Tibial artery (tissue), 4 donors: ENCODE measurements around the gene TGFB1.

Experiments used
- DNase-seq, 2 donors: peaks; one replicate each; pipeline ENCODE4 v3.0.0-alpha.2; 2019
- H3K27ac ChIP-seq, 2 donors: fragments of 200-600 bp; sonication (generic) in 1 of 2; 1 replicate in 1 of 2; 2 replicates in 1 of 2; pipeline ENCODE4 v1.5.1; 2018 to 2019; ENCODE audit warnings: mild to moderate bottlenecking in 1 of 2
- H3K27me3 ChIP-seq, 2 donors: fragments of 200-600 bp; sonication (generic) in 1 of 2; one replicate each; pipeline versions ENCODE4 v1.5.1 to v1.6.0; 2016 to 2019
- H3K36me3 ChIP-seq, 3 donors: fragments of 200-600 bp; sonication (generic) in 2 of 3; one replicate each; pipeline ENCODE4 v1.5.1; 2016 to 2019; ENCODE audit warnings: mild to moderate bottlenecking in 2 of 3
- H3K4me1 ChIP-seq, 4 donors: fragments of 200-600 bp; sonication (generic) in 2 of 4; 1 replicate in 3 of 4; 2 replicates in 1 of 4; pipeline ENCODE4 v1.5.1; 2016 to 2019
- H3K4me3 ChIP-seq, 2 donors: fragments of 200-600 bp; sonication (generic) in 1 of 2; 1 replicate in 1 of 2; 2 replicates in 1 of 2; pipeline ENCODE4 v1.5.1; 2018 to 2019; ENCODE audit warnings: mild to moderate bottlenecking in 2 of 2
- H3K9me3 ChIP-seq, 3 donors: fragments of 200-600 bp; sonication (generic) in 1 of 3; one replicate each; pipeline ENCODE4 v1.5.1; 2016 to 2019
- CTCF ChIP-seq, 2 experiments: fragments of 200-600 bp in 1 of 2; fragments of 450-650 bp in 1 of 2; IDR thresholded peaks; one replicate each; pipeline ENCODE4 v1.5.1; 2017 to 2019; ENCODE audit warnings: antibody characterized with exemption in 2 of 2, mild to moderate bottlenecking in 1 of 2, moderate library complexity in 1 of 2
- intact Hi-C: fragments of 100-400 bp; cut with DNase I; formaldehyde crosslinking; loops from one replicate; pipeline ENCODE4 v1.15.0; 2023; ENCODE audit warnings: low total_unique reads

Gene TGFB1

GRCh38 chr19:41355035-41355434, 1.3 kb upstream of the TGFB1 start:
- intact Hi-C loops = loop anchor here (5.0 kb wide), 1 partner anchor 148 kb away; no protein-coding TSS in a partner anchor
- TF ChIP-seq CTCF (IDR thresholded peaks at IDR 0.05) = no peak
- H3K27me3 ChIP-seq = no peaks in the 10 kb centered on the region
- no peaks in the 10 kb centered on the region for H3K36me3 ChIP-seq
- H3K4me3 ChIP-seq = no peak overlapping the region
- peak overlapping the region in 1 of 2 donors; percentile 11 for H3K27ac ChIP-seq
- no peaks in the 10 kb centered on the region for H3K9me3 ChIP-seq
- H3K4me1 ChIP-seq = peaks cover 0 to 35% (median 14%) of the 10 kb centered on the region in 4 donors
- DNase-seq = no peak

DNA sequence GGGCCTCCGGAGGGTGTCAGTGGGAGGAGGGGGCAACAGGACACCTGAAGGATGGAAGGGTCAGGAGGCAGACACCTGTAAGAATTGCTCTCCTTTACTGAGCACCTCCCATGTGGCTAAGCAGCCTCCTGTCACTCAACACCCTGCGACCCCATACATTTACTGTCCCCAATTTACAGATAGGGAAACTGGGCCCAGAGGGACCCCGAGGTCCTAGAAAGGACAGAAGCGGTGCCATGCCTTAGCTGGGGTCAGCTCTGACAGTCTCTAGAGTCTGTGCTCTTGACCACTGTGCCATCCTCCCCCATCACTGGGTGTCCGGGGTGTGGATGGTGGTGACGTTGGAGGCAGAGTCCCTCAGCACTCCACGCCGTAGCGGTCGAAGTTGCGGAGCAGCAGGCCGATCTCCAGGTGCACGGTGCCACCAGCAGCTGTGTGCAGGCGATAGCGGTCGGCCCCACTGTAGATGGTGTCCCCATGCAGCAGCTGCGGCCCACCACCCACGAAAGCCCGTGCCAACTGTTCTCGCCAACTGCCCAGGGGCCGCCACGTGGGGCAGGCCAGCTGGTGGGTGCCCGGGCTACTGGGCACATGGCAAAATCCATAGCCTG, 726 bp upstream of the TGFB1 start:
- Histone ChIP-seq H3K4me3 (peak overlapping the region; percentile 83 to 96), H3K4me1 (peaks cover 0 to 35% (median 16%) of the 10 kb centered on the region in 4 donors), H3K27me3 (no peaks in the 10 kb centered on the region), H3K27ac (peak overlapping the region; percentile 89), H3K9me3 (no peaks in the 10 kb centered on the region), H3K36me3 (no peaks in the 10 kb centered on the region)
- TF ChIP-seq CTCF (IDR thresholded peaks at IDR 0.05) = peak in 1 of 2 experiments; percentile 4
- no peak for DNase-seq
- intact Hi-C loops = loop anchor here (5.0 kb wide), 1 partner anchor 42 kb away; the partner anchor contains the start of gene CCDC97

- peak overlapping the region; percentile 83 to 96 for H3K4me3 ChIP-seq
- peaks cover 0 to 35% (median 16%) of the 10 kb centered on the region in 4 donors for H3K4me1 ChIP-seq
- H3K36me3 ChIP-seq = peaks cover 0 to 4% (median 4%) of the 10 kb centered on the region in 3 donors
- peak; percentile 64 to 84 for DNase-seq
- H3K27ac ChIP-seq = peak overlapping the region; percentile 89
- peak in 1 of 2 experiments; percentile 39 for TF ChIP-seq CTCF (IDR thresholded peaks at IDR 0.05)
- H3K27me3 ChIP-seq = no peaks in the 10 kb centered on the region
- H3K9me3 ChIP-seq = no peaks in the 10 kb centered on the region
- intact Hi-C loops = loop anchor here (5.0 kb wide), 1 partner anchor 41 kb away; the partner anchor contains the start of gene CCDC97
Observed at GRCh38 chr19:41352609-41353465, 885 bp downstream of the TGFB1 start.

GRCh38 chr19:41352279-41352608, 1.5 kb downstream of the TGFB1 start:
- no peaks in the 10 kb centered on the region for H3K27me3 ChIP-seq
- intact Hi-C loops = loop anchor here (5.0 kb wide), 1 partner anchor 40 kb away; the partner anchor contains the start of gene CCDC97
- no peak for DNase-seq
- H3K36me3 ChIP-seq = peaks cover 0 to 10% (median 10%) of the 10 kb centered on the region in 3 donors
- peak overlapping the region; percentile 83 to 96 for H3K4me3 ChIP-seq
- H3K9me3 ChIP-seq = no peaks in the 10 kb centered on the region
- H3K4me1 ChIP-seq = peaks cover 0 to 35% (median 16%) of the 10 kb centered on the region in 4 donors
- peak overlapping the region; percentile 89 for H3K27ac ChIP-seq
- TF ChIP-seq CTCF (IDR thresholded peaks at IDR 0.05) = no peak

GRCh38 chr19:41351339-41352245, 2.1 kb downstream of the TGFB1 start:
- H3K27me3 ChIP-seq = no peaks in the 10 kb centered on the region
- peaks cover 0 to 35% (median 16%) of the 10 kb centered on the region in 4 donors for H3K4me1 ChIP-seq
- H3K36me3 ChIP-seq = peaks cover 0 to 16% (median 15%) of the 10 kb centered on the region in 3 donors
- no peak for TF ChIP-seq CTCF (IDR thresholded peaks at IDR 0.05)
- peak overlapping the region; percentile 83 to 96 for H3K4me3 ChIP-seq
- no peaks in the 10 kb centered on the region for H3K9me3 ChIP-seq
- intact Hi-C loops = loop anchor here (5.0 kb wide), 1 partner anchor 39 kb away; the partner anchor contains the start of gene CCDC97
- H3K27ac ChIP-seq = peak overlapping the region; percentile 89
- DNase-seq = peak; percentile 75 to 88
